DOHH2 (cell line): ENCODE data around the gene EXOC8.

ENCODE experiments used
- EZH2phosphoT487 ChIP-seq: fragments of 200-600 bp; sonication (generic); IDR thresholded peaks from 2 replicates; pipeline ENCODE4 v1.6.1; 2017; ENCODE audit warnings: borderline replicate concordance, mild to moderate bottlenecking, antibody characterized with exemption, low read length, moderate library complexity, mixed read lengths
- TF ChIP-seq, protein P1 (sequence below): fragments of 200-600 bp; sonication (generic); IDR thresholded peaks from one replicate; pipeline ENCODE4 v1.5.1; 2014; ENCODE audit warnings: antibody characterized with exemption, mild to moderate bottlenecking, low read depth, low read length; ENCODE audit not compliant: poor library complexity, severe bottlenecking

DNA sequence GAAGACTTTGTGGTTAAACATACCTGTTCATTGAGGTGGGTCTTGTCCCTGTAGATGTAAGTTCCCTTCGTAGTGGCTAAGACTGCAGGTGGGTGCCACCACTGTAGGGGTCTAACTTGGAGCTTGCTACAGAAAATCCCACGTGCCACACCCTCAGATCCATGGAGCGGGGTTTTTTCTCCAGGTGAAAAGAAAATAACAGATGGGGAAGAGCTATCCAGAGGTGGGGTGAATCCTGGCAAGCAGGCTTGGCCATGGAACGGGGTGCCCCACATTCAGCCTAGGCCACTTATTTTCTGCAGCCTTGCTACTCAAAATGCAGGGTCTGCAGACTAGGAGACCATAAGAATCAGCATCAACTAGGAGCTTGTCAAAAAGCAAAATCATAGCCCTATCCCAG lies 24.0 kb downstream of the EXOC8 start:
- TF ChIP-seq, protein P1, sequence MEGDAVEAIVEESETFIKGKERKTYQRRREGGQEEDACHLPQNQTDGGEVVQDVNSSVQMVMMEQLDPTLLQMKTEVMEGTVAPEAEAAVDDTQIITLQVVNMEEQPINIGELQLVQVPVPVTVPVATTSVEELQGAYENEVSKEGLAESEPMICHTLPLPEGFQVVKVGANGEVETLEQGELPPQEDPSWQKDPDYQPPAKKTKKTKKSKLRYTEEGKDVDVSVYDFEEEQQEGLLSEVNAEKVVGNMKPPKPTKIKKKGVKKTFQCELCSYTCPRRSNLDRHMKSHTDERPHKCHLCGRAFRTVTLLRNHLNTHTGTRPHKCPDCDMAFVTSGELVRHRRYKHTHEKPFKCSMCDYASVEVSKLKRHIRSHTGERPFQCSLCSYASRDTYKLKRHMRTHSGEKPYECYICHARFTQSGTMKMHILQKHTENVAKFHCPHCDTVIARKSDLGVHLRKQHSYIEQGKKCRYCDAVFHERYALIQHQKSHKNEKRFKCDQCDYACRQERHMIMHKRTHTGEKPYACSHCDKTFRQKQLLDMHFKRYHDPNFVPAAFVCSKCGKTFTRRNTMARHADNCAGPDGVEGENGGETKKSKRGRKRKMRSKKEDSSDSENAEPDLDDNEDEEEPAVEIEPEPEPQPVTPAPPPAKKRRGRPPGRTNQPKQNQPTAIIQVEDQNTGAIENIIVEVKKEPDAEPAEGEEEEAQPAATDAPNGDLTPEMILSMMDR, result no peak
- no peak for TF ChIP-seq EZH2phosphoT487
